ENCODE data around the gene RCAN2. TPM values are rescaled to one million over a fixed set of nuclear protein-coding genes. Genes with fewer than 3 reads are reported as not detected.

The RCAN2 gene
- total RNA-seq, 2 donors from 2014 or later, result 96.5 to 210 TPM

Other genes with a start within 250 kb of the RCAN2 start
- 1 to 10 TPM; 6.3 to 7.0 TPM for gene CYP39A1, start 161.4 kb upstream of the RCAN2 start, total RNA-seq
- gene SLC25A27, start 161.5 kb upstream of the RCAN2 start, total RNA-seq, result 1 to 10 TPM; 6.2 to 7.5 TPM
- under 1 TPM; 0.12 to 0.37 TPM for gene TDRD6, start 196.4 kb upstream of the RCAN2 start, total RNA-seq
- under 1 TPM; 0.26 to 0.63 TPM for gene PLA2G7, start 243.9 kb upstream of the RCAN2 start, total RNA-seq

Data from right atrium auricular region (tissue), 2 donors.